ENCODE measurements around the gene TF. TPM values are rescaled to one million over a fixed set of nuclear protein-coding genes. Genes with fewer than 3 reads are reported as not detected.
"Not testable (repeated sequence)": the region's sequence is repeated elsewhere in the genome, so short reads cannot be mapped to it uniquely, and the experiment has no call there.

TF gene
- total and polyA plus RNA-seq, 7 donors: 0.10 to 6.6 (median 1.0) TPM

DNA sequence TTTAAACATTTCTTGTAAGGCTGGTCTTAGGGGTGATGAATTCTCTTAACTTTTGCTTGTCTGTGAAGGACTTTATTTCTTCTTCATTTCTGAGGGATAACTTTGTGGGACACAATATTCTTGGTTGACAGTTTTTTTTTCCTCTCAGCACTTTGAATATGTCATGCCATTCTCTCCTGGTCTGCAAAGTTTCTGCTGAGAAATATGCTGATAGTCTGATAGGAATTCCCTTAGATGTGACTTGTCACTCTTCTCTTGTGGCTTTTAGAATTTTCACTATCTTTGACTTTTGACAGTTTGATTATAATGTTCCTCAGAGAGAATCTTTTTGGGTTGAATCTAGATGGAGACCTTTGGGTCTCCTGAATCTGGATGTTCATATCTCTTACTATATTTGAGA, 23.3 kb upstream of the TF start:
- Histone ChIP-seq H3K36me3 (ENCODE audit: insufficient read depth in 1 of 2, low read depth in 1 of 2) (no peaks in the 10 kb centered on the region), H3K27ac (no peak overlapping the region), H3K9me3 (peaks cover 19% of the 10 kb centered on the region), H3K27me3 (ENCODE audit: insufficient read depth in 3 of 3, low read length in 2 of 3) (no peaks in the 10 kb centered on the region), H3K4me1 (no peaks in the 10 kb centered on the region), H3K4me3 (no peak overlapping the region)
- intact Hi-C loops (cut with DNase I): no loop called here
- no peak for DNase-seq
- ATAC-seq: no peak
- TF ChIP-seq, protein P1, sequence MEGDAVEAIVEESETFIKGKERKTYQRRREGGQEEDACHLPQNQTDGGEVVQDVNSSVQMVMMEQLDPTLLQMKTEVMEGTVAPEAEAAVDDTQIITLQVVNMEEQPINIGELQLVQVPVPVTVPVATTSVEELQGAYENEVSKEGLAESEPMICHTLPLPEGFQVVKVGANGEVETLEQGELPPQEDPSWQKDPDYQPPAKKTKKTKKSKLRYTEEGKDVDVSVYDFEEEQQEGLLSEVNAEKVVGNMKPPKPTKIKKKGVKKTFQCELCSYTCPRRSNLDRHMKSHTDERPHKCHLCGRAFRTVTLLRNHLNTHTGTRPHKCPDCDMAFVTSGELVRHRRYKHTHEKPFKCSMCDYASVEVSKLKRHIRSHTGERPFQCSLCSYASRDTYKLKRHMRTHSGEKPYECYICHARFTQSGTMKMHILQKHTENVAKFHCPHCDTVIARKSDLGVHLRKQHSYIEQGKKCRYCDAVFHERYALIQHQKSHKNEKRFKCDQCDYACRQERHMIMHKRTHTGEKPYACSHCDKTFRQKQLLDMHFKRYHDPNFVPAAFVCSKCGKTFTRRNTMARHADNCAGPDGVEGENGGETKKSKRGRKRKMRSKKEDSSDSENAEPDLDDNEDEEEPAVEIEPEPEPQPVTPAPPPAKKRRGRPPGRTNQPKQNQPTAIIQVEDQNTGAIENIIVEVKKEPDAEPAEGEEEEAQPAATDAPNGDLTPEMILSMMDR (IDR thresholded peaks at IDR 0.05): no peak

DNA sequence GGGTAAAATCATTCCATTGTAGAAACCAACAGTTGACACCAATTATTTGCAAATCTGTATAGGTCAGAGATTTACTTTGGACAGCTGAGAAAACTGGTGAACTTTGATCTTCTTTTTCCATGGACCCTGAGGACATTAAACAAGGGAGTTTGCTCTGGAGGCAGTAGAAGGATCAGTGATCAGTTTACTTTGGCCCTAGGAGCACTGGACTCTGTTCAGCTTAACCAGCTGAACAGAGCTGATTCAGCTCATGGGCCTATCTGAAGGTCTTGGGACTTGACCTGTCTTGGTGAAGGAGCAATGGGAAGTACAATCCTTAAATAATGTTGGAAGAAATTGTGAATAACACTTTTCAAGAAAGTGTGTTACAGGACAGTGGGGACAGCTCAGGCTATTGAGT, 15.2 kb upstream of the TF start:
- ATAC-seq (no peak), DNase-seq (no peak)
- TF ChIP-seq, protein P1 (IDR thresholded peaks at IDR 0.05): no peak
- Histone ChIP-seq H3K4me3 (no peak overlapping the region), H3K36me3 (ENCODE audit: insufficient read depth in 1 of 2, low read depth in 1 of 2) (no peaks in the 10 kb centered on the region), H3K4me1 (no peaks in the 10 kb centered on the region), H3K27ac (no peak overlapping the region), H3K27me3 (ENCODE audit: insufficient read depth in 3 of 3, low read length in 2 of 3) (no peaks in the 10 kb centered on the region), H3K9me3 (no peaks in the 10 kb centered on the region)
- intact Hi-C loops (cut with DNase I): no loop called here

DNA sequence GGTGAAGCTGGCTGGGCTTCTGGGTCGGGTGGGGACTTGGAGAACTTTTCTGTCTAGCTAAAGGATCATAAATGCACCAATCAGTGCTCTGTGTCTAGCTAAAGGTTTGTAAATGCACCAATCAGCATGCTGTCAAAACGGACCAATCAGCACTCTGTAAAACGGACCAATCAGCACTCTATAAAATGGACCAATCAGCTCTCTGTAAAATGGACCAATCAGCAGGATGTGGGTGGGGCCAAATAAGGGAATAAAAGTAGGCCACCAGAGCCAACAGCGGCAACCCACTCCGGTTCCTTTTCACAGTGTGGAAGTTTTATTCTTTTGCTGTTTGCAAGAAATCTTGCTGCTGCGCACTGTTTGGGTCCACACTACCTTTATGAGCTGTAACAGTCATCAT, 14.0 kb upstream of the TF start:
- H3K27ac ChIP-seq; H3K36me3 ChIP-seq (ENCODE audit: insufficient read depth in 1 of 2, low read depth in 1 of 2); DNase-seq; H3K4me3 ChIP-seq; H3K27me3 ChIP-seq (ENCODE audit: insufficient read depth in 3 of 3, low read length in 2 of 3); H3K4me1 ChIP-seq; H3K9me3 ChIP-seq; ATAC-seq; intact Hi-C loops (cut with DNase I): not testable (repeated sequence)
- 75 to 88% (median 86%) methylated on average over 6 of the region's 6 CpGs for WGBS, 3 donors

GRCh38 chr3:133733226-133733625, 13.0 kb upstream of the TF start:
- no peaks in the 10 kb centered on the region for H3K4me1 ChIP-seq
- no peak for DNase-seq
- intact Hi-C loops (cut with DNase I): no loop called here
- no peak overlapping the region for H3K27ac ChIP-seq
- no peak overlapping the region for H3K4me3 ChIP-seq
- no peaks in the 10 kb centered on the region for H3K9me3 ChIP-seq
- 75 to 80% (median 77%) methylated on average over 4 of the region's 4 CpGs for WGBS, 3 donors
- no peaks in the 10 kb centered on the region for H3K36me3 ChIP-seq (ENCODE audit: insufficient read depth in 1 of 2, low read depth in 1 of 2)
- ATAC-seq: no peak
- H3K27me3 ChIP-seq (ENCODE audit: insufficient read depth in 3 of 3, low read length in 2 of 3): no peaks in the 10 kb centered on the region
- TF ChIP-seq, protein P1 (IDR thresholded peaks at IDR 0.05): no peak

GRCh38 chr3:133734305-133734704, 11.9 kb upstream of the TF start:
- TF ChIP-seq, protein P1 (IDR thresholded peaks at IDR 0.05): no peak
- H3K9me3 ChIP-seq: no peaks in the 10 kb centered on the region
- ATAC-seq: no peak

More at GRCh38 chr3:133734305-133734704, 11.9 kb upstream of the TF start:
- H3K4me3 ChIP-seq: no peak overlapping the region
- intact Hi-C loops (cut with DNase I): no loop called here
- H3K27ac ChIP-seq: no peak overlapping the region
- H3K36me3 ChIP-seq (ENCODE audit: insufficient read depth in 1 of 2, low read depth in 1 of 2): no peaks in the 10 kb centered on the region
- 13 to 37% (median 36%) methylated on average over 1 of the region's 1 CpG for WGBS, 3 donors
- no peak for DNase-seq
- H3K27me3 ChIP-seq (ENCODE audit: insufficient read depth in 3 of 3, low read length in 2 of 3): no peaks in the 10 kb centered on the region
- no peaks in the 10 kb centered on the region for H3K4me1 ChIP-seq

All from psoas muscle (tissue), 8 donors.